ENCODE data around the gene ARID1B. TPM values are rescaled to one million over a fixed set of nuclear protein-coding genes. Genes with fewer than 3 reads are reported as not detected.
"Not testable (repeated sequence)": the region's sequence is repeated elsewhere in the genome, so short reads cannot be mapped to it uniquely, and the experiment has no call there.

Gene ARID1B
- total RNA-seq, 1 experiment from 2014 or later, result 15.5 TPM

DNA sequence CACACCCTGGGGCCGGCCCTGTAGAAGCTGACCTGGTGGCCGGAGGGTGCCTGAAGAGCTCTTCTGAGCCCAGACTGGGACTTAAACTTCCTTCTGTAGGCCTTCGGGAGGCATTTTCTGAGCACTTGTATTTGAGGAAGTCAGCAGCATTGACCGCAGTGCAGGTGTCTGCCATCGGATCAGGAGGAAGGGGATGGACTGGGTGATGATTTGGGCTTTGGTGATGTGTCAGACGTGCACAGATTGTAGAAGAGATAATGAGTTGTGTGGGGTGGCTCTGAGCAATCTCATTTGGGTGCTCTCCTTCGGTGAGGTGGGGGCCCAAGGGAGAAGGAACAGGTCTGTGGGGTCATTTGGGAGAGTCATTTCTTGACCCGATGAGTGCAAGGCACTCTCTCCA lies 150.9 kb downstream of the ARID1B start:
- DNase-seq (ENCODE audit: extremely low read depth, low read depth), result no peak

- DNase-seq (ENCODE audit: extremely low read depth, low read depth), result no peak
Measured at GRCh38 chr6:156928972-156929371, 151.8 kb downstream of the ARID1B start.

- no peak for DNase-seq (ENCODE audit: extremely low read depth, low read depth)
Measured at GRCh38 chr6:156931283-156931682, 154.1 kb downstream of the ARID1B start.

DNA sequence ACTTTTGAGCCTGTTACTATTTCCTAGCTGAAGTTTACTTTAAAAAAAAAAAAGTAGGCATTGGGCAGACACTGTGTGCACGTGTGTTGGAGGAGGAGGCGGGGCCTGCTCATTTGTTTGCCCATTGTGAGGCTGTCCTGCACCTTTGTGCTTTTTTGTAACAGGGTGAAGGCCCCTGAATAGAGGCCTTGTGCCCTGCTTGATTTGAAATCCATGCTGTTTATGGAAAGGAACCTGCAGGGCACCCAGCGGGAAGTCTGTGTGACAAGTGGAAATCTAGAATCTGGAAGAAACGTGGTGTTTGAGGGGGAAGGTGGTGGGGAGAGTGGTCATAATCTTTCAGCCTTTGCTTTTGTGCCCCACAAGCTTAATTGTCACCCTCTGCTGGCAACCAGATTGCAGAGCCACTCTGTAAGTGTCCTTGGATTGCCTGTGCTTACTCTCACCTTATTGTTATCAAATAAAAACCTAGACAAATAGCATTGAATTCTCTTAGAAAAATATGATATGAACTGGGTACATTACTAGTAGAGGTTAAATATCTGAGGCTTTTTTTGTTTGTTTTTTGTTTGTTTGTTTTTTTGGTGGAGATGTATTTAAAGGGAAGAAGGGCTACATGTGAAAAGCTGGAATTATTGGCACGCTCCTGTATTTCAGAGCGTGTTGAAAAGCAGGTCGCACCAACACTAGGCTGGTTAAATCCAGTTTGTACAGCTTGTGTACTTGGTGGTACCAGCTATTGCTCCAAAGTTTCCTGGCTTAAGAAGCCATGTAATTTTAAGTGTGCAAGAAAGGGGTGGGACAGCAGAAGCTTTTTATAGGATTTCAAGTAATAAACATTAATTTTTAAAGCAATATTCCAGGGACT lies 156.3 kb downstream of the ARID1B start:
- no peak for DNase-seq (ENCODE audit: extremely low read depth, low read depth)

DNA sequence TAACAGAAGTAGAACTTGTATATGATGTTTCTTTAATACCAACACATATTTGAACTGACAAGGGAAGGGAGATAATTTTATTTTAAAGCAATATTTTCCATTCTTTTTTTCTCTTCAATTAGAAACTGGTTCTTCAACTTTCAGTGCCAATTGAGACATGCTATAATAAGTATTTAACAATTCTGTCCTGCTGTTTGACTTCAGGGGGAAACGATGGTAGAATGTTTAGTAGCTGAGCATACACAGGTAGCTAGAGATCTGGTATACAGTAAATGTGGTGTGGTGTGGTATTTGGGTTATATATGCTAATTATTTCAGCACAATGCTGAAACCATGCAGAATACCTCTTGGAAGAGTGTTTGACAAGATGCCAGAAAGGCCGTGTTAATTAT lies 156.9 kb downstream of the ARID1B start:
- DNase-seq (ENCODE audit: extremely low read depth, low read depth), result no peak

DNA sequence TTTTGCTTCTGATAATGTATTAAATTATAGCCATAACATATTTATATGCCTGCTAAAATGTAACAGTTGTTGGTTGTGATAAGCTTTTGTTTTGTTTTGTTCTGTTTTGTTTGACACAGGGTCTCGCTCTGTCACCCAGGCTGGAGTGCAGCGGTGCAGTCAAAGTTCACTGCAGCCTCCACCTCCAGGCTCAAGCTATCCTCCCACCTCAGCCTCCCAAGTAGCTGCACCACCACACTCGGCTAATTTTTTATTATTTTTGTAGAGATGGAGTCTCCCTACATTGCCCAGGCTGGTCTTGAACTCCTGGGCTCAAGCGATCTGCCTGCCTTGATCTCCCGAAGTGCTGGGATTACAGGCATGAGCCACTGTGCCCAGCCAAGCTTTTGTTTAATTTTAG lies 157.8 kb downstream of the ARID1B start:
- DNase-seq (ENCODE audit: extremely low read depth, low read depth), result no peak

DNA sequence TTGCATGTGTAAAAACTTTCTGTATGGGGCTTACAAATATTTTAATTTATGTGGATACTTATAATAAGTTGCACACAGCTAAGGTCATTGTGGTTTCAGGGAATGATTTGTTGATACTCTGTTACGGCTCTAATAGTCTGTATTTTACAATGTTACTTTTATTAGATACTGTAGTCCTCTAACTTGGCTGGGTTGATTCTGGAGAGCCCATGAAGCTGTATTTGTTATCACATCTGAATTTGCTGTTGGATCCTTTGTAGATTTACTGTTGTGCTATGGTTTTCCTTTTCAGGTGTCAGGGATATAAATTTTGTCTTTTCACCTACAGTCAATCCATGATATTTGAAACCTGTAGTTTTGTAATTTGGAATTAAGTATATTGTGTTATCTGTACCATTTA lies 161.0 kb downstream of the ARID1B start:
- DNase-seq (ENCODE audit: extremely low read depth, low read depth), result no peak

GRCh38 chr6:156940221-156940620 lies 163.0 kb downstream of the ARID1B start:
- DNase-seq (ENCODE audit: extremely low read depth, low read depth), result no peak

DNA sequence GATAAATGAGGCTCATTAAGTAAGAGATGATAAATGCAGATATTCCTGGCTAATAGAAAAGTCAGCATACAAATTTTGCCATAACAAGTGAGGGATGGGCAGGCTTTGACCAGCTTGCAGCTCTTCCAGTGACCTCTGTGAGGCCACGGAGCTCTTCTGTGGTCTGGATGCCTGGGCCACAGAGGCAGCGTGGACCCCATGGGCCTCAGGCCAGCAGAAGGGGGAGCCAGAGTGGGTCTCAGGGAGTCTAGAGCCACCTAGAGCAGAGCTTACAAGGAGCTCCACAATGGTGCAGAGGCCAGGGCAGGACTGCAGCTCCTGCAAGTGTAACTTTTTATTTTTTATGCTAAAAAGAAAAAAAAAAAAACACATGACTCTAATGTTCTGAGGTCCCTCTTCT lies 165.1 kb downstream of the ARID1B start:
- no peak for DNase-seq (ENCODE audit: extremely low read depth, low read depth)

DNA sequence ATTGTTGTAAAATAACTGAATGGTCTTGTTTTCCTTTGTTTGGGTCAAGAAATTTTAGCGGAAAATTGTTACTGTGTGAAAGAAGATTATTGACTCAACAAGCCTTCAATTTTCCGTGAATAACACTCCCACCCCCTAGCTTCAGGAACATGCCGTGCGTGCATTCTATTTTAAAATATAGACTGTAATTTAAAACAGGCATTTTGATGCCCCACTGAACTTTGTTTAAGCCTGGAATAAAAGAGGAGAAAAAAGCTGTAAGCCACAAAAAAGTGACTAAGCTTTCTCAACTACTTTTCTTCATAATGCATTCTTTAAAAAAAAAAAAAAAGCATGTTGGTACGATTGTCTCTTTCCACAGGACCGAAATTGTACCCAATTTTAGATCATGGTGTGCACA lies 166.0 kb downstream of the ARID1B start:
- DNase-seq (ENCODE audit: extremely low read depth, low read depth), result no peak

DNA sequence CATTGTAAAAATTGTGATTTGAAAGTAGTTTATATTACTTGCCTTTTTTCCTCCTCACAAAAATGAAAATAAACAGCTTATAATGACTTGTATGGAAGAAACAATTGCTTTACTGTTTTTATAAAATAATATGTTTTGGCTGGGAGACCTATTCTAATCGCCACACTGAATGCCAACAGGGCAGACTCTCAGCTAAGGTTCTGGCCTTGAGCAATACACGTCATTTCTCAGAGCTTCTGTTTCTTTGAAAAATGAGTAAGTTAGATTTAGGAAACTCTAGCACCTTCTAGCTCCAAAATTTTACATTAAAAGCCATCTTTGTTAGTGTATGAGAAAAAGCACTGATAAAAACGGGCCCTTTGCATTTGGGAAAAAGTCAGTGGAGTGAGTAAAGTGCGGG lies 166.6 kb downstream of the ARID1B start:
- no peak for DNase-seq (ENCODE audit: extremely low read depth, low read depth)

GRCh38 chr6:156944412-156944811 lies 167.2 kb downstream of the ARID1B start:
- DNase-seq (ENCODE audit: extremely low read depth, low read depth), result no peak

DNA sequence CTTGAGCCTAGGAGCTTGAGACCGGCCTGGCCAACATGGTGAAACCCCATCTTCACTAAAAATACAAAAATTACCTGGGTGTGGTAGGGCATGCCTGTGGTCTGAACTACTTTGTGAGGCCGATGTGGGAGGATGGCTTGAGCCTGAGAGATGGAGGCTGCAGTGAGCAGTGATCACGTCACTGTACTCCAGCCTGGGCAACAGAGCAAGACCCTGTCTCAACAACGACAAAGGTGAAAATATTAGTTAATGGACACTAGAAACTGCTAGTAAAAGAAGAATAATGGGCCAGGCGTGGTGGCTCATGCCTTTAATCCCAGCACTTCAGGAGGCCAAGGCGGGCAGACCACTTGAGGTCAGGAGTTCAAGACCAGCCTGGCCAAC lies 168.6 kb downstream of the ARID1B start:
- DNase-seq (ENCODE audit: extremely low read depth, low read depth), result not testable (repeated sequence)

- no peak for DNase-seq (ENCODE audit: extremely low read depth, low read depth)
Measured at GRCh38 chr6:156946370-156946936, 169.3 kb downstream of the ARID1B start.

DNA sequence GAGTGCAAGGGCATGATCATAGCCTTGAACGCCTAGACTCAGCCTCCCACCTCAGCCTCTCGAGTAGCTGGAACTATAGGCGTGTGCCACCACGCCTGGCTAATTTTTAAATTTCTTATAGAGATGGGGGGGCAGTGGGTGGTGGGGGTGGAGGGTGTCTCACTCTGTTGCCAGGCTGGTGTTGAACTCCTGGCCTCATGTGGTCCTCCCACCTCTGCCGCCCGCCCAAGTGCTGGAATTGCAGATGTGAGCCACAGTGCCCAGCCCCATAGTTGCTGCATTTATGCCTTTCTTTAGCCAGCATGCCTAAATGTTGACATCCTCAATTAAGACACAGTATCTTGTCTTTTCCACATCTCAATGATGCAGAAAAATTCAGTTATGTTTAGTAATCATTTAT lies 171.1 kb downstream of the ARID1B start:
- DNase-seq (ENCODE audit: extremely low read depth, low read depth), result no peak

DNA sequence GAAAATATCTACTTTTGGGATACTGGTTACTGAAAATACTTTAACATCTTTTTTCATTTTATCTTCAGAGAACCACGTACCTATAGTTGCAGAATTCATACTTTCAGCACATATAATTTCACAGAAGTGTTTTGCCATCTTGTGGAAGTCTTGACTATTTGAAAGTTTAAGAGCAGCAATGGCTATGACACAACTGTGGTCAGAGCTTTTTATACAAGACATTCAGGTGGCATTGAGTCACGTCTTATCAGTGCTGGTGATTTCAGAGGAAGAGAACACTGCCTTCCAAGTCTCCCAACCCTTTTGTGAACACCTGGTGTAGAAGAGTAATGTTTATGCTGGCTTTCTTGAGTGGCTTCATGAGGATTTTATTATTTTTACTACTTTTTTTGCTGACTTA lies 171.6 kb downstream of the ARID1B start:
- DNase-seq (ENCODE audit: extremely low read depth, low read depth), result no peak

DNA sequence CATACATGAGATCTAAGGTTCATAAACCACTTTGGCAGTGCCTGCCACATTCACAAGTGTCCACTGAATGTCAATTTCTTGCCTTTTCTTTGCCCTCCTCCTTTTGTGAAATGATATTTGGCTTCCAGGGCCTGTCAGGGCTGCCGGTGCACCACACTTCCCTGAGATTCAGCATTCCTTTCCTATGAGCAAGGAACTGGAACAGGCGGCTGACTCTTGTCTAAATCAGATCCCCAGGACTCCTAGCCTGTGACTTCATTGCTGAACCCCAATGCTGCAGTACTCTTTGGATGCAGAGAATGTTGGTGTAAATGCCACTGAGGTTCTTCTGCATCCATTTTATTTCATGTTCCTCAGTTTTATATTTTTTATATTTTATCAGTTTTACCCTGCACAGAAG lies 172.2 kb downstream of the ARID1B start:
- no peak for DNase-seq (ENCODE audit: extremely low read depth, low read depth)

DNA sequence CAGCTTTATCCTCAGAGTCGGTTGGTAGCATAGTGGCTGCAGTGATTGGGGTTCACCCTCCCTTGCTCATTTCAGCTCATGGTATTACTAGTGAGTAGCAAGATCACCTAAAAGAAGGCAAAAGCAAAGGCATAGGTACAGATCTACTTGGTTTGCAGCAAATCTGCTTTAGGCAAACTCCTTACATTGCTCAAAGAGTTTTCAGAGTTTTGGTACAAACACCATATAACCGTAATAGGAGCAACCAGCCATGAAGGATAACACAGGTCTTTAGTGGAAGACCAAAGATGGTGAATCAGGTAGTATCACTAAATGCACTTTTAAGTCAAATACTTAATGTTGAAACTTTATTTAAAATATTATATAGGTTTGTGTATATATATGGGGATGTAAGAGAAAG lies 172.9 kb downstream of the ARID1B start:
- DNase-seq (ENCODE audit: extremely low read depth, low read depth), result no peak

- DNase-seq (ENCODE audit: extremely low read depth, low read depth), result no peak
Measured at GRCh38 chr6:156950531-156950930, 173.4 kb downstream of the ARID1B start.

- no peak for DNase-seq (ENCODE audit: extremely low read depth, low read depth)
Measured at GRCh38 chr6:156952401-156952800, 175.2 kb downstream of the ARID1B start.

DNA sequence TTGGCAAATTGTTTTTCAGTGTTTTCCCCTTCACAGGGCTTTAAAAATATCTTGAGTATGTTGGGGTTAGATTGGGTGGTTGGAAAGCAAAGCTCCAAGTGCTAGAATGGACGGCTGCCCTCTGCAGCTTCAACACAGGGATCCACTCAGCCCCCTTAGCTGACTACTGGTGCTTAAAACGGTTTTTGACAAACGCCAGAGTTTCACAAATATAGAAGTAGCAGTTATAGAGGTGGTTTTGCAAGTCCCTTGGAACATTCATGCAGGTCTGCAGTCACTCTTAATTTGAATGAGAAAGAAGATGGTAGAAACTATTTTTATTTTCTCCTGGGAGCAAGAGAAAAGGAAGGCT lies 175.9 kb downstream of the ARID1B start:
- no peak for DNase-seq (ENCODE audit: extremely low read depth, low read depth)

- DNase-seq (ENCODE audit: extremely low read depth, low read depth), result peak; percentile 43
Measured at GRCh38 chr6:156953479-156954146, 176.4 kb downstream of the ARID1B start.
